Heart right ventricle (tissue), 16 donors: ENCODE measurements around the gene GID4. TPM values are rescaled to one million over a fixed set of nuclear protein-coding genes. Genes with fewer than 3 reads are reported as not detected.

Experiments
- ATAC-seq, 8 donors: fragments of 200-7000 bp; cut with Tn5 transposase; one replicate each; pipeline ENCODE4 v1.9.1; 2020; ENCODE audit warnings: mild to moderate bottlenecking in 8 of 8, moderate library complexity in 8 of 8, moderate number of reproducible peaks in 1 of 8
- DNase-seq, 2 donors: peaks; one replicate each; pipeline ENCODE4 v3.0.0-alpha.2; 2020
- H3K27ac ChIP-seq, 10 donors: fragments of 200-600 bp; sonication (generic) in 2 of 10; one replicate each; pipeline versions ENCODE4 v1.5.0 to v1.8.0; 2020 to 2022; ENCODE audit warnings: mild to moderate bottlenecking in 3 of 10
- H3K27me3 ChIP-seq, 7 donors: fragments of 200-600 bp; one replicate each; pipeline ENCODE4 v1.8.0; 2021 to 2022; ENCODE audit warnings: mild to moderate bottlenecking in 2 of 7
- H3K36me3 ChIP-seq, 9 donors: fragments of 200-600 bp; sonication (generic) in 1 of 9; one replicate each; pipeline versions ENCODE4 v1.5.0 to v1.8.0; 2020 to 2022; ENCODE audit warnings: mild to moderate bottlenecking in 2 of 9
- H3K4me1 ChIP-seq, 9 donors: fragments of 200-600 bp; sonication (generic) in 1 of 9; one replicate each; pipeline versions ENCODE4 v1.5.0 to v1.8.0; 2020 to 2022; ENCODE audit warnings: mild to moderate bottlenecking in 4 of 9
- H3K4me3 ChIP-seq, 10 donors: fragments of 200-600 bp; sonication (generic) in 2 of 10; one replicate each; pipeline versions ENCODE4 v1.5.0 to v1.8.0; 2020 to 2022; ENCODE audit warnings: mild to moderate bottlenecking in 7 of 10, moderate library complexity in 2 of 10
- H3K9me3 ChIP-seq, 11 donors: fragments of 200-600 bp in 10 of 11; sonication (generic) in 2 of 11; one replicate each; pipeline versions ENCODE4 v1.5.0 to v1.8.0; 2013 to 2022; ENCODE audit warnings: mild to moderate bottlenecking in 2 of 11, control low read depth in 1 of 11, moderate library complexity in 1 of 11
- CTCF ChIP-seq, 9 donors: fragments of 200-600 bp; sonication (generic) in 2 of 9; IDR thresholded peaks; one replicate each; pipeline versions ENCODE4 v1.5.0 to v1.8.0; 2021 to 2022; ENCODE audit warnings: antibody characterized with exemption in 9 of 9, mild to moderate bottlenecking in 5 of 9, moderate library complexity in 1 of 9
- WGBS, 2 donors: extraction: QIAGEN DNeasy Blood & Tissue Kit; methylation state at CpG; one replicate each; pipeline ENCODE4 v1.1.7; 2013; ENCODE audit warnings: inconsistent platforms in 1 of 2; 5-methylcytosine and 5-hydroxymethylcytosine counted together
- intact Hi-C, 10 donors: fragments of 100-400 bp; cut with DNase I; formaldehyde crosslinking; loops; one replicate each; pipeline versions ENCODE4 v1.11.1 to v1.14.2; 2022
- polyA plus RNA-seq, 2 donors: library from polyadenylated mRNA; stranded (reverse); fragments of 200-250 nt; gene quantifications; one replicate each; pipeline ENCODE4 v1.2.3, GENCODE V29; 2013
- total RNA-seq, 10 donors: library from RNA; stranded (reverse); fragmentation: NEBNext Ultra II Directional in 3 of 10; extraction: Animal tissue kit (Norgen Biotek cat#: 25700) in 3 of 10; gene quantifications; one replicate each; pipeline versions ENCODE4 v1.2.1 to v1.2.4, GENCODE V29; 2021 to 2023
- donor health status: Arrhythmogenic right ventricular cardiomyopathy.
- donor health status: ischemic (EF 13 %, LVEDD 7.1; RV severe dilation, severe dysfunction).
- donor health status: healthy with polysubstance abuse.
- donor health status: DM: no; HTN: yes; CAD: no.
- donor health status: DM: no; HTN: no; CAD: no.
- donor health status: ischemic (EF 25% LVEDD 6.9; RV normal size, moderate dysfunction).
- donor health status: ischemic (EF 25% LVEDD 5.7; RV mildly dilated, moderate dysfunction).
- donor health status: healthy.
- donor health status: DM: yes; HTN: yes; CAD: no.
- donor health status: Ischemic cardiomyopathy.
- donor health status: ischemic (EF 35%, LVEDD 5.7; RV mildly dilated, moderate dysfunction).
- donor health status: nonischemic (EF 11% LVEDD 7.7; RV severe dilation, severe dysfunction).
- donor health status: DM: yes; HTN: yes; CAD: no.
- donor health status: PGD.
- donor health status: ischemic (EF 29% LVEDD 5.4; RV normal size, mild dysfunction).
- donor health status: nonischemic (EF 23%, LVEDD 6.1; RV moderate dilation, normal function).

Gene GID4
- total and polyA plus RNA-seq, 12 donors: 7.0 to 23.7 (median 17.1) TPM

- ATAC-seq: peak; percentile 61 to 88 (median 78)
- no peak for TF ChIP-seq CTCF (IDR thresholded peaks at IDR 0.05)
- Histone ChIP-seq H3K27me3 (no peaks in the 10 kb centered on the region), H3K4me1 (peaks cover 0 to 26% (median 3%) of the 10 kb centered on the region in 9 donors), H3K4me3 (no peak overlapping the region), H3K27ac (peak overlapping the region in 1 of 10 donors; percentile 15), H3K36me3 (peaks cover 0 to 39% (median 0%) of the 10 kb centered on the region in 9 donors), H3K9me3 (peaks cover 0 to 4% (median 0%) of the 10 kb centered on the region in 11 donors)
- intact Hi-C loops: no loop called here
- WGBS, 2 donors: 49 to 70% methylated on average over 8 of the region's 8 CpGs
- peak; percentile 40 to 51 for DNase-seq
Observed at GRCh38 chr17:18009609-18010420, 29.4 kb upstream of the GID4 start.

GRCh38 chr17:18011286-18011685 is 27.9 kb upstream of the GID4 start:
- H3K4me3 ChIP-seq: no peak overlapping the region
- H3K27ac ChIP-seq: no peak overlapping the region
- TF ChIP-seq CTCF (IDR thresholded peaks at IDR 0.05): no peak
- no peaks in the 10 kb centered on the region for H3K27me3 ChIP-seq
- WGBS, 2 donors: 92 to 96% methylated on average over 5 of the region's 5 CpGs
- H3K36me3 ChIP-seq: peaks cover 0 to 51% (median 0%) of the 10 kb centered on the region in 9 donors
- DNase-seq (no peak), ATAC-seq (no peak)
- peaks cover 0 to 4% (median 0%) of the 10 kb centered on the region in 11 donors for H3K9me3 ChIP-seq
- H3K4me1 ChIP-seq: peaks cover 0 to 19% (median 0%) of the 10 kb centered on the region in 9 donors
- intact Hi-C loops: no loop called here

GRCh38 chr17:18014006-18014405 is 25.2 kb upstream of the GID4 start:
- intact Hi-C loops: no loop called here
- no peak for TF ChIP-seq CTCF (IDR thresholded peaks at IDR 0.05)
- Histone ChIP-seq H3K4me1 (peaks cover 0 to 31% (median 15%) of the 10 kb centered on the region in 9 donors), H3K27me3 (no peaks in the 10 kb centered on the region), H3K4me3 (no peak overlapping the region), H3K36me3 (peaks cover 0 to 50% (median 0%) of the 10 kb centered on the region in 9 donors), H3K27ac (no peak overlapping the region), H3K9me3 (peaks cover 0 to 4% (median 0%) of the 10 kb centered on the region in 11 donors)
- ATAC-seq: no peak
- WGBS, 2 donors: 91 to 96% methylated on average over 6 of the region's 6 CpGs
- DNase-seq: no peak

- TF ChIP-seq CTCF (IDR thresholded peaks at IDR 0.05): no peak
- 95 to 96% methylated on average over 5 of the region's 5 CpGs for whole genome bisulfite sequencing, 2 donors
- peaks cover 0 to 1% (median 0%) of the 10 kb centered on the region in 11 donors for H3K9me3 ChIP-seq
Observed at GRCh38 chr17:18015593-18015992, 23.6 kb upstream of the GID4 start.

More at GRCh38 chr17:18015593-18015992, 23.6 kb upstream of the GID4 start:
- Histone ChIP-seq H3K27me3 (no peaks in the 10 kb centered on the region), H3K36me3 (peaks cover 0 to 53% (median 0%) of the 10 kb centered on the region in 9 donors), H3K27ac (no peak overlapping the region), H3K4me1 (peaks cover 4 to 36% (median 20%) of the 10 kb centered on the region in 9 donors), H3K4me3 (no peak overlapping the region)
- no peak for ATAC-seq
- intact Hi-C loops: no loop called here
- DNase-seq: no peak
